GM12891 (cell line): ENCODE data around the gene TEX101.
"Not testable (repeated sequence)": the region's sequence is repeated elsewhere in the genome, so short reads cannot be mapped to it uniquely, and the experiment has no call there.

Source experiments
- POLR2A ChIP-seq: IDR thresholded peaks from 2 replicates; pipeline ENCODE4 v1.6.1; 2011; ENCODE audit warnings: low read depth, low read length, control low read depth
- POLR2AphosphoS5 ChIP-seq: IDR thresholded peaks from 2 replicates; pipeline ENCODE4 v1.6.1; 2011; ENCODE audit warnings: low read depth, low read length, control low read depth
- TAF1 ChIP-seq: IDR thresholded peaks from 2 replicates; pipeline ENCODE4 v1.6.1; 2011; ENCODE audit warnings: low read depth, low read length, control low read depth

- TF ChIP-seq POLR2A, TAF1, POLR2AphosphoS5: not testable (repeated sequence)
Observed at GRCh38 chr19:43382586-43383216, 32.0 kb upstream of the TEX101 start.
